Measurements from ENCODE around the gene AK8.
"Not testable (repeated sequence)": the region's sequence is repeated elsewhere in the genome, so short reads cannot be mapped to it uniquely, and the experiment has no call there.

The AK8 gene

DNA sequence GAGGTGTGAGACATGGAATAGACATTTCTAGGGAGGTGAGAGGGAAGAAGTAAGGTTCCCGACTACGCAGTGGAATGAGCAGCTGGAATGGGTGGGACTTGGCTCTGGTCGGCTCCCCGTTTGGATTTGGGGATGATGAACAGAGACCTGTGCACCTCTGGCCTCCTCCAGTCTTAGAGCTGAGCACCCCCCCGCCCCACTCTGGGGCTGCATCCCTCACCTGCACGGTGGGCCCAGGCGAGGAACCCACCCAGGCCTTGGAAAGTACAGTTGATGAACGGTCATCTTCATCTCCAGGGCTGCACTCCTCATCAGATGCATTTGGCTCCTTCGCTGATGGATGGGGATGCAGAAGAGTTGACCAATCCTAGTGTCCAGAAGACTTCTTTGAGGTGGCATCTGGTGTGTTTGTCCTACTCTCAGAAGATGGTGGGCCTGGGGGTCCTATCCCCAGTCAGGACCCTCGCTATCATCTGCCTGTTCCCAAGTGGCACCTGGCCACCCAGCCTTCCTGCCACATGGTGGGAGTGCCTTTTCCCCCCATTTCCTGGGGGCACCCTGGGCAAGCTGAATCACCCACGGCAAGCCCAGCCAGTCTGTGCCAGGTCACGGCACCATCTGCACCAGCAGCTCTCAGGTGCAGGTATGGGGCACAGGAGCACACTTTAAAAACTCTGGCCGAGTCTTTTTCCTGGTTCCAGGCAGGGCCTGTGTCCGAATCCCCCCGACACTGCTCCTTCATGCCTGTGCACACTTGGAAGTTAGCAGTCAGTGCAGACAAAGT is 137.4 kb downstream of the AK8 start:
- no peak for DNase-seq

DNA sequence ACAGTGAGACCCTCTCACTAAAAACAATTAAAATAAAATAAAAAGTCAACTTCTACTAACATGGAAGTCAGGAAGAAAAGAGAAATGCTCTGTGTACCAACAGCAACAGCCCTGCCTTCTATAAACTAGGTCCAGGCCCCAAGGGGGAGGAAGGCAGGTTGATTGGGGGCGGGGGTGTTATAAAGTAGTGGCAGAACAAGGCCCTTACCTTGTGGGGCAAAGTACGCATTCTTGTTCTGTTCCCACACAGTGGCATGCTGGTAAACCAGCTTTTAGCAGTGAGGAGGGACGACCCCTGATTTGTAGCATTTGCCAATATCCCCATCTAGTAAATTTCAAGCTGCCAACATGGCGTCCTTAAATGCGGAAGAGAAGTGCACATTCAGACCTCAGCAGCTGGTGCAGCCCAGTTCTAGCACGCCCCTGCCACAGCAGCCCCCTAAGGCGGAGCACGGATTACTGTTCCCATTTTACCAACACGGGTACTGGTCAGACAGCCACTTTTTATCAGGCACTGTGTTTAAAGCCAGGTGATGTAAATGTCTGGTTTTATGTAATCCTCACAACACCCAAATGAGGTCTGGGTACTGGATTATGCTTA is 138.3 kb downstream of the AK8 start:
- DNase-seq: no peak

DNA sequence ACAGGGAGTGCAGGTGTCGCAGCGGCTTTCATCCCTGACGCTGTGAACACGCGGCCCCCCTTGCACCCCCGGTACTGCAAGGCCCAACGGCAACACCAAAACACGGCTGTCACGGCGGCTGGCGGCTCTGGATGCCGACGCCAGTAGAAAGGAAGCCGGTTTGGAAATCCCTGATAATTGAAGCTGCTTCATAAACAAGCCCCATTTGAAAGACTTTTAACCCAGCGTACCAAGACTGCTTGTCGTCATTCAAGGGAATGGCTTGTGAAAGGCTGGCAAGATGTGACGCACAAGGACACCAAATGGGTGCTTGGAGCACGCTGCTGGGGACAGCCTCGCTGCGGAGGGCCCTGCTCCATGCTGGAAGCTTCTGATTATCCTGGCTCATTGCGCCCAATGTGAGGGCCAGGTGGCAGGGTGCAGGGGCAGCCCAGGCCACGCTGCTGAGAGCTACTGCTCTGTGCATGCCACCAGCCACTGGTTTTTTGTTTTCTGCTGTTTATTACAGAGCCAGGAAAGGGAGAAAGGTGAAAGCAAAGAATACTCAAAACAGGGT is 144.7 kb downstream of the AK8 start:
- no peak for DNase-seq

DNA sequence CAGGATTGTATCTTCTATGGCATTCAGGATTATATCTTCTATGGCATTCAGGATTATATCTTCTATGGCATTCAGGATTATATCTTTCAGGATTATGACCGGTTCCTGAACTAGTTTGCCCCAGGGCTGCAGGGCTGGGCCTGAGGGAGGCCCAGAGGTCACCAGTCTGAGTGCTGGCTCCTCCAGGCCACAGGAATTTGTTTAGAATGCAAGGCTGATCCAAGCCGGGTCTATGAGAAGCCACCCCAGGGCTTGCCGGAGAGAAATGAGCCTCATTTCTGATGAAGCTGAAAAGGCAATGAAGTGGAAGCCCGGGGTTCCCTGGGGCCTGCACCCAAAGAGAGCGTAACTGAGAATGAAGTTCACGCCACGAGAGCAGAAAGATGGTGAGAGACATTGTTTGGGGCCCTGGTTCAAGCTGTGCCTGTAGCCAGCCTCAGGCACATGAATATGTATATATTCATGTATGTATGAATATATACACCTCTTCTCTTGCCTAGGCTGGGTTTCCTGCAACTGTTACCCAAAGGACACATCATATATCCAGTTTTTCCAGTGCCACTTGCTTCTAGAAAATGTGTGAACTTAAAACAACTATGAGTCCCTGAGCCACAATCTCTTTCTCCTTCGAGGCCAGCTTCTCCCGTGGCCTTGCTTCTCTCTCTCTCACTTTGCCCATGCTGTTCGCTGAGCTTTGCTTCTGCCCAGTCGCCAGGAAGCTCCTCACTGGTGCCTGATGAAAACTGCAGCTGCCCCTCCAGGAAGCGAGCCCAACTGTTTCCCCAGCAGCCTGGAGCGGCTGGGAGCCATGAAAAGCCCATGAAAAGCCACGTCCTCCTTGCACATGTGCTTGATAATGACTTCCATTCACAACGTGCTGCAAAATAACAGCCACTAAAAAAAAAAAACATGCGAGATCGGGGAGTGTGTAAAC is 145.5 kb downstream of the AK8 start:
- no peak for DNase-seq

DNA sequence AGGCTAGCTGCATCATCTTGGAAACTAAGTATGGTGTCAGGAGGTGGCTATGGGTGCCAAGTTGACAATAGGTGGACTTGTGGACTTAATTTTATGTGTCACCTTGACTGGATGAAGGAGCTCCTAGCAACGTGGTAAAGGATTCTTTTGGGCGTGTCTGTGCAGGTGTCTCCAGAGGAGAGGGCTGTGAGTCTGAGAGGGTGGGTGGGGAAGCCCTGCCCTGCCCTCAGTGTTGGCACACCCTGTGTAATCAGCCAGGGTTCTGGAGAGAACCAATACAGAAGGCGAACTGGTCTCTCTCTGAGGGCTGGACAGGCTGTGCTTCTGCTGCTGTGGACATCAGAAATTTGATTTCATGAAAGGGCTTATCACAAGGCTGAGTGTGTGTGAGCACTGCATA is 146.9 kb downstream of the AK8 start:
- no peak for DNase-seq

DNA sequence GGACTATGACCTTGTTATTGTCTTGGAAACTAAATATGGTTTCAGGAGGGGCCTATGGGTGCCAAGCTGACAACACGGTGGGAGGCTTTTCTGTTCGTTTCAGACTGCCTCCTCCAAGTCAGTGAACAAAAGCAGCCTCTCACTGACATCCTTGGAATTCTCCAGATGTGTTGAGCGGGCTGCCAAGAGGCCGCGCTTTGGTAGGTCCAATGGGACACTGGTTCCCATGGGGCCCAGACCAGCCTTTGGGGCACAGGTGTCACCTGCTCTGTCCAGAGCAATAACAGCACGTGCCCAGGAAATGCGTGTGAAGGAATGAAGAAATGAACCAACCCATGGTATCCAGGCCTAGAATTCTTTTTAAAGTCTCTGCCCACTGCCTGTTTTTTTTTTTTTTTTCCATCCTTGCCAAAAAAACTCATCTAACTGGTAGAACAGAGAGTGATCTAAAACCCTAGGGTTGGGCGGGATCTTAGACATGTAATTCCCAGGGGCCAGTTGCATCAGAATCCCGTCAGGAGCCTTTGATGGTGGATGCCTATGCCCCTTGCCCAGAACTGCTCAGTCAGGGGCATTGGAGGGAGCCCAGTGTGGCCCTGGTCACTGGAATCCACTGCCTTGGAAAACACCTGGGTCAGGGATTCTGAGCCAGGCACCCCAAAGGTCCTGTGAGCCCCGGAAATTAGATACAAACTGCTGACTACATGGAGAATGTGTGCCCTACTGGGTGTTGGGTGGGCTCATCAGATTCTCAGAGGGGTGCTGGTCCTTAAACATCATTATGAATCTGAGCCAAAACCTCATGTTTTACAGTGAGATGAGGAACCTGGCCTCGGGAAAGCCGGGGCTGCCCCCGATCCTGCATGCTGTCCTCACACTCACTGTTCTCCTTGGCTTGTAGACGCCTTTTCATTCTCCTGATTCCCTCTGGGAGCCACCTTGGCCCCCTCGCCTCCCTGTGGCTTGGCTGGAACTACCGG is 147.7 kb downstream of the AK8 start:
- DNase-seq: no peak

DNA sequence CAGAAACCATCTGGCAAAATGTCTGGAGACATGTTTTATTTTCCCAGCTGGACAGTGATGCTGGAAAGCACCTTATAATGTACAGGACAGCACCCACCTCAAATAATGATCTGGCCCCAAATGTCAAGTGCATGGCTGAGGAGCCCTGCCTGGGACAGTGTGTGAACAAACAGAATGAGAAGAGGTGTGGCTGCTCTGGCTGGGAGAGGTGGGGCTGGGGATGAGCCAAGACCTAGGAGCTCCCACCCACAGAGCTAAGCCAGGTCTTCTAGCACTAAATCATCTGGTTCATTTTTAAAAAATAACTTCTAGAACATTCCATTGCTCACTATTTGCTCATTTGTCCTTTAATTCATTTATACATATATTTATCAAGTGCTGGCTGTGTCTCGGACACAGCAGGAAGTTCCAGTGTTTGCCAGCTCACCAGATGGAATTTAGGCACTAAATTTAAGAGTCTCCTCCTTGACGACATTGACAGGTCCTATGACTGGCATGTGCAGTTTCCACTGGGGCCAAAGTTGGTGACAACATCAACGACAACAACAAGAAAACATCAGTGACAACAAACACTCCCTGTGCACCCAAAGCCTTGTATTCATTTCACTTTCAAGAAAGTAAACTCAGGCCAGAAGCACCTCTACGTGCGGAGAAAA is 148.7 kb downstream of the AK8 start:
- no peak for DNase-seq

DNA sequence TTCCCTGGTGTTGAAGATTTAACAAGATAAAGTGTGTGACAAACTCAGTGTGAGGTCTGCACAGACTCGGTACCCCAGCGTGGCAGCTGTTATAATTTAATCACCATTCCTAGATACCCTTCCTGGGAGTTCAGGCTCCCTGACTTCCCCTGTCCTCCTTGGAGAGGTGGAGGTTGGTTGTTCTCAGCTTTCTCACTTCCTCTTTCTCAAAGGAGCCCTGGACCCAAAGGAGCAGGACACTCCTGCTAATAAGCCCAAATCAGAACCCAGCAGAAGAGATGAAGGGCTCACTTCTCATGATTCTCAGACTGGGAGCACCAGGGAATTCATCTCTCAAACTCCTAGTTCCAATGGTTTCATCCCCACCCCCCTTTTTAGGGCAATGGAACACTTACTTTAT is 149.6 kb downstream of the AK8 start:
- DNase-seq: no peak

DNA sequence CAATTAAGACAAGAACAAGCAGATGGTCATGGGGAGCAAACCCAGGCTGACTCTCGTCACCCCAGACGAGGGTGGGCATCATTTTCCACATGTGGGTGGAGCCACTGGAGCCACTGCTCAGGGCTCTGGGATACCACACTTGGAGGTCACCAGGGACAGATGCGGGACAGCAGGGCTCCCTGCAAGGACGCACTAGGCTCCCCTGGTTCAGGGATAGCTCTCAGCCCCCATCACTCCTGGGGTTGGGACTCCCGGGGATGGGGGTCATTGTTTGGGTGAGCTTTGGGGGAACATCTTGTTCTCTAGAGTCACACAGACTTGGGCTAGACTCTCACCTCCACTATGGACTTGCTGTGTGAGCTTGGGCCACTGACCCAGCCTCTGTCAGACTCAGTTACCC is 150.0 kb downstream of the AK8 start:
- no peak for DNase-seq

DNA sequence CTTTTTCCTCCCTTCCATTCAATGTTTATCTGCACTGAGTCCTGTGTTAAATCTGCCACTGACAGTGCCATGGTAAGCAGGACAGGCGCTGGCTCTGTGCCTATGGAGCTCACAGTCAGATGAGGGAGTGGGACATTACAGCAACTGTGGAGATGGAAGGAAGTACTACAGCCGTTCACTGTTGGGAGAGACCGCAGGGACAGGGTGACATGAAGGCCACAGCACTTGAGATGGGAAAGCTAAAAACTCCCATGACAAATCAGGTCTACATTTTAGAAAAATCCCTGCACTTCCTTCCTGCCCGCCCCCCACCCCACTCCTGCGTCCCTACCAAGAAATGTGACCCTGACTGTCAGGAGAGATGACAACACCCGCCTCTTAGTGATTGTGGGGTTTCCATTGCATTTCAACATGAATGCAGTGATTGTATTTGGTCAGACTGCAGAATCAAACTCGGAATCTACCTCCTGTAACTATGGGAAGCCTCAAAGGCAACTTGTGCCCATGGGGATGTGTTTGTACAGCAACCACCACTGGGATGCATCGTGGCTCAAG is 151.4 kb downstream of the AK8 start:
- no peak for DNase-seq

DNA sequence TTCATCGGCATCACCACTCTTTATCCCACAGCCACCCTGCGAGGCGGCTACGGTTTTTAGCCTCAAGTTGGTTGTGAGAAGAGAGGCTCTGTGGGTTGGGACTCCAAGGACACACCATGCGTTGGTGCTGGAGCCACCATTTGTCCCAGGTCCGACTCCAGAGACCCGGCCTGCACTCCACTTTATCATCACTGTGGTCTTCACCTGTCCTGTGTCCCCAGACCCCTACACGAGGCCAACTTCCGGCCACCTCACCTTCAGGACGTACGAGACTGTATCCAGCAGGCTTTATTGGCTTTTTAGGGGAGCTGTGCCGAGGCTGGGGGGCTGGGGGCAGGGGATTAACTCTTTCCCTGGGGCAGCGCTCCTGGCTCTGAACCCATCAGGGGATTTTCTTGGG is 152.8 kb downstream of the AK8 start:
- no peak for DNase-seq

DNA sequence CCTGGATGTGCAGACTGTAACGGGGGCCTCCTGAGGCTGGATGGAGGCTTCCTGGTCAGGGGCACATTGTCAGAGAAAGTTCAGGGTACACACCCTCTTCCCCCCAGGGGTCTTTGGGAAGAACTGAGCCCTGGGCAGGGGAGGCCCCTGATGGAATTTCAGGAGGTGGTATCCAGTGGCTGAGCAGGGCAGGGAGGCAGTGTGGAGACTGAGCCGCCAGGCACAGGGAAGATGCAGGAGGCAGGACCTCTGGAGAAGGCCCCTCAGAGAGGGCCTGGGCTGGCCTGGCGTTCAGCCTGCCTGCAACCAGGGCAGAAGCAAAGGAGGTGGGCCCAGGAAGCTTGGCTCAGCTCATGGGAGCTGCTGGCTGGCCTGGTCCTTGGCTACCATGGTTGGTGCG is 154.3 kb downstream of the AK8 start:
- no peak for DNase-seq

DNA sequence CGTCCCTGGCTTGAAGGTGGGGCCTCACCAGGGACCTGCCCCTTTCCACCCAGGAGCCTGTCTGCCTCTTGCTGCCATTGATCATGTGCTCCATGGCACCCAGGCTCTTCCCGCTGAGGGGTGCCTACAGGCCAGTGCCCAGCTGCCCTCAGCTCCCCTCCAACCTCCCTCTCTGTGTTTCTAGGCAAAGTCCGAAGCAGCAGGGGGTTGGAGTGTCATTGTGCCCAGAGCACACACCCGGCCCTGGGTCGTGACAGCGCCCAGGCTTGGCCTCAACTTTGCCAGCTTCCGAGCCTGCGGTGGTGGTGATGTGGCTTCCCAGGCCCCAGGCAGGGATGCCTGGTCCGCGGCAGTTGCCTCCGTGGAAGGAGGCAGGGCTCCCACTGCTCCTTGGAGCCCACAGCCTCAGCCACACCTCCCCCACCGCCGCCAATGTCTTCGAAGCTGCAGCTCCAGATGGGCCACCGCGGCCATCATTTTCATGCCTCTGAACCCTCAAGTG is 155.5 kb downstream of the AK8 start:
- DNase-seq: no peak

DNA sequence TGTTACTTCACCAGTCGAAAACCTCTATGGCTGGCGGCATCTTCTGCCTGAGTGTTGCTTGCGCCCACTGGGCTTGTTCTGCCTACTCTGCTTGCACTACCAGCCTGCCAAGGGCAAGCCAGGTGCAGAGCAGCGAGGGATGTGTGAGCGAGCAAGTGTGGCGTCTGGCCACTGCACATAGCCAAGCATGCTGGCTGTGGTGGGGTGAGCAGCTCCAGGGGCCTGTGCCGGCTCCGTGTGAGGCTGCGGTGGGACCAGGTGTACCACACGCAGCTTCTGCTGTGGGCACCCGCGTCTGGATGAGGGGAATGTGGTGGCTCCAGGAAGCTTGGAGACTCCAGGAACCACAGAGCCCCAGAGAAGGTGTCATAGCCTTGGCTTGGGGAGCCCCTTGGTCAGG is 156.4 kb downstream of the AK8 start:
- no peak for DNase-seq

DNA sequence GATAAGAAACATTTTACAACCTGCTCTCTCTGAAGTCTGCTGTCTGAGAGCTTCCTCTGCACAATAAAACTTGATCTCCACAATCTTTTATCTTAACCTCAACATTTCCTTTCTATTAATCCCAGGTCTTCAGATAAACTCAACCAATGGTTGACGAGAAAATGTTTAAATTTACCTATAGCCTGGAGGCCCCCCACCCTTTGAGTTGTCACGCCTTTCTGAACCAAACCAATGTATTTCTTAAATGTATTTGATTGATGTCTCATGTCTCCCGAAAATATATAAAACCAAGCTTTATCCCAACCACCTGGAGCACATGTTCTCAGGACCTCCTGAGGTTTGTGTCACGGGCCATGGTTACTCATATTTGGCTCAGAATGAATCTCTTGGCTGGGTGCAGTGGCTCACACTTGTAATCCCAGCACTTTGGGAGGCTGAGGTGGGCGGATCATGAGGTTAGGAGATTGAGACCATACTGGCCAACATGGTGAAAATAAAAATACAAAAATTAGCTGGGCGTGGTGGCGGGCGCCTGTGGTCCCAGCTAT is 159.6 kb downstream of the AK8 start:
- DNase-seq: not testable (repeated sequence)

DNA sequence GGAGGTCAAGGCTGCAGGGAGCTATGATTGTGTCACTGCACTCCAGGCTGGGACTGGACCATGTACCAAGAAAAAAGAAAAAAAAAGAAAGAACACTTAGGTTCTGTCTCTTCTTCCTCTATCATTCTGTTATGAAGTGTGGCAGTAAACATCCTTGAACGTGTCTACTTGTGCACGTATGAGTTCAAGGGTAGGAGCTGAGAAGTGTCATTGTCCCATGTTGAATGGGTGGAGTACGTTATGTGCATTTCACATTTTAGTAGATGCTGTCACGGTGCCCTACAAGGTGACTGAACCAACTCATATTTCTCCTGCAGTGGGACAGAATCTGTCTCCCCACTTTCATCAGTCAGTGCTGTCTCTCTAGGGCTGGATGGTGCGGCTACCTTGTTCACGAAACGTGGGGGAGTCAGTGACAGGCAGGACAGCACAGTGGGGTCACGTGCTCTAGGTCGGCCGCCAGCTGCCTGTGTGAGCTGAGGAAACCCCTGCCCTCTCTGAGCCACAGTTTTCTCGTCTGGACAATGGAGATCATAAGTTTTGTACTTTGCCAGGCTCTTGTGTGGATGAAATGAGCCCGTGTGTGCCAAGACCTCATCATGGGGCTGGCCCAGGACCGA is 160.6 kb downstream of the AK8 start:
- peak; percentile 21 for DNase-seq

DNA sequence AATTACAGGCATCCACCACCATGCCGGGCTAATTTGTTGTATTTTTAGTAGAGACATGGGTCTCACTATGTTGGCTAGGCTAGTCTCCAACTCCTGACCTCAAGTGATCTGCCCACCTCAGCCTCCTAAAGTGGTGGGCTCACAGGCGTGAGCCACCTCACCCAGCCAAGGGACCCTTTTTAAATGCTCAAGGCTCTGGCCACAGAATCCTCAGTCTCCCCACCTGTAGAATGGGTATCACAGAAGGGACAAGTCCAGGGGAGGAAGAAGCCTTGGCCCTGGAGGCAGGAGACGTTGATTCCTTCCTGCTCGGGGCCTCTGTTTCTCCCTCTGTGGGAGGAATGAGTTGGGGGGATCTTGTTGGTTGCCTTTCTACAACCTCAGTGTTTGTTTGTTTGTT is 162.1 kb downstream of the AK8 start:
- DNase-seq: no peak

DNA sequence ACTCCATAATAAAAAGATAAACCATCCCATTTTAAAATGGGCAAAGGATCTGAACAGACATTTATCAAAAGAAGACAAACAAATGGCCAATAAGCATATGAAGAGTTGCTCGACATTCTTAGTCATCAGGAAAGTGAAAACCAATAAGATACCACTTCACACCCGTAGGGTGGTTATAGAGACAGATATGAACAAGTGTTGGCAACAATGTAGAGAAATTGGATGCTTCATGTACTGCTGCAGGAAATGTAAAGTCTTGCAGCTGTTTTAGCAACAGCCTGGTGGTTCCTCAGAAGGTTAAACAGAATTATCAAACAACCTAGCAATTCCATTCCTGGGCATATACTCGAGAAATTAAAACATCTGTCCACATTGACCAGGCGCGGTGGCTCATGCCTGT is 165.3 kb downstream of the AK8 start:
- DNase-seq: no peak

DNA sequence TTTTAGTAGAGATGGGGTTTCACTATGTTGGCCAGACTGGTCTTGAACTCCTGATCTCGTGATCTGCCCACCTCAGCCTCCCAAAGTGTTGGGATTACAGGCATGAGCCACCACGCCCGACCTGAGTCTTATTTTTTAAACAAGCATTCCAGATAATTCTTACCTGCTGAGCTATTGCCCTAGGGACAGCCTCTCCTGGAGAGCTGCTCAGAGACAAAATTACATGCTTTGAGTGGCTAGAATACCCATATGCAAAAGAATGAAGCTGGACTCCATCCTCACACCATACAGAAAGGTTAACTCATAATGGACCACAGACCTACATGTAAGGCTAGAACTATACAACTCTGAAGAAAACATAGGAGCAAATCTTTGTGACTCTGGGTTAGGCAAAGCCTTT is 166.2 kb downstream of the AK8 start:
- no peak for DNase-seq

DNA sequence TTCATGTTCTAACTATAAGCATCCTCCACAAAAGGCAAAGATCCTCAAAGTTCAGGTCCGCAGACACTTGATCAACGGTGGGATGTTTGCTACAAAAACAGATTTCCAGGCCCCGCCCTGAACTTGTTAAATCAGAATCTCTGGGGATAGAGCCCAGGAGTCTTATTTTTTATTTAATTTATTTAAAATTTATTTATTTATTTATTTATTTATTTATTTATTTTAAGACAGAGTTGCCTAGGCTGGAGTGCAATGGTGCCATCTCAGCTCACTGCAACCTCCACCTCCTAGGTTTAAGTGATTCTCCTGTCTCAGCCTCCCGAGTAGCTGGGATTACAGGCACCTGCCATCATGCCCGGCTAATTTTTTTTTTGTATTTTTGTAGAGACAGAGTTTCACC is 166.9 kb downstream of the AK8 start:
- DNase-seq: not testable (repeated sequence)
